Sigmoid colon (tissue), 7 donors: ENCODE measurements around the gene OAS2. TPM values are rescaled to one million over a fixed set of nuclear protein-coding genes. Genes with fewer than 3 reads are reported as not detected.

ENCODE experiments used
- DNase-seq: peaks from one replicate; pipeline ENCODE4 v3.0.0-alpha.2; 2019
- H3K27ac ChIP-seq, 4 donors: fragments of 200-600 bp; sonication (generic); one replicate each; pipeline ENCODE4 v1.5.1; 2016 to 2019; ENCODE audit warnings: mild to moderate bottlenecking in 1 of 4
- H3K27me3 ChIP-seq, 3 donors: fragments of 200-600 bp; sonication (generic); one replicate each; pipeline ENCODE4 v1.5.1; 2019; ENCODE audit warnings: mild to moderate bottlenecking in 1 of 3
- H3K36me3 ChIP-seq, 4 donors: fragments of 200-600 bp; sonication (generic); one replicate each; pipeline ENCODE4 v1.5.1; 2016 to 2019
- H3K4me1 ChIP-seq, 4 donors: fragments of 200-600 bp; sonication (generic); one replicate each; pipeline ENCODE4 v1.5.1; 2017 to 2019
- H3K4me3 ChIP-seq, 4 donors: fragments of 200-600 bp; sonication (generic); one replicate each; pipeline ENCODE4 v1.5.1; 2017 to 2019; ENCODE audit warnings: mild to moderate bottlenecking in 2 of 4, moderate library complexity in 1 of 4
- H3K9me3 ChIP-seq, 4 donors: fragments of 200-600 bp in 3 of 4; sonication (generic) in 3 of 4; one replicate each; pipeline versions ENCODE4 v1.5.1 to v1.6.1; 2013 to 2019
- EP300 ChIP-seq, 4 donors: sonication (generic); formaldehyde crosslinking; IDR thresholded peaks; one replicate each; pipeline ENCODE4 v1.6.1; 2017; ENCODE audit warnings: antibody characterized with exemption in 4 of 4
- POLR2A ChIP-seq, 2 donors: fragments of 450-650 bp; IDR thresholded peaks; one replicate each; pipeline ENCODE4 v1.6.1; 2016; ENCODE audit warnings: antibody characterized with exemption in 2 of 2, mild to moderate bottlenecking in 2 of 2, moderate library complexity in 2 of 2
- POLR2AphosphoS5 ChIP-seq, 4 donors: sonication (generic); formaldehyde crosslinking; IDR thresholded peaks; one replicate each; pipeline ENCODE4 v1.6.1; 2017; ENCODE audit warnings: antibody characterized with exemption in 4 of 4
- WGBS, 2 donors: extraction: QIAGEN DNeasy Blood & Tissue Kit; methylation state at CpG; one replicate each; pipeline ENCODE4 v1.1.7; 2013; 5-methylcytosine and 5-hydroxymethylcytosine counted together
- intact Hi-C: fragments of 100-400 bp; cut with DNase I; formaldehyde crosslinking; loops from one replicate; pipeline ENCODE4 v1.15.1; 2023
- polyA plus RNA-seq, 3 donors: library from polyadenylated mRNA; stranded (reverse); fragments of 200-250 nt; gene quantifications; one replicate each; pipeline ENCODE4 v1.2.3, GENCODE V29; 2013
- total RNA-seq, 4 donors: library from RNA; depleted of rRNA; stranded (reverse); fragments of >200 nt; gene quantifications; one replicate each; pipeline ENCODE4 v1.1.0, GENCODE V29; 2016
- TF ChIP-seq, protein P1 (sequence below), 4 experiments: fragments of 450-650 bp in 3 of 4; fragments of 200-600 bp in 1 of 4; IDR thresholded peaks; one replicate each; pipeline ENCODE4 v1.5.1; 2016 to 2019; ENCODE audit warnings: antibody characterized with exemption in 4 of 4, mild to moderate bottlenecking in 3 of 4, moderate library complexity in 2 of 4
- donor health status: healthy with polysubstance abuse.
- donor health status: Bipolar disorder and iron deficiency.
- donor health status: healthy.

OAS2 gene
- total and polyA plus RNA-seq, 7 donors, result 2.0 to 28.8 (median 3.9) TPM

DNA sequence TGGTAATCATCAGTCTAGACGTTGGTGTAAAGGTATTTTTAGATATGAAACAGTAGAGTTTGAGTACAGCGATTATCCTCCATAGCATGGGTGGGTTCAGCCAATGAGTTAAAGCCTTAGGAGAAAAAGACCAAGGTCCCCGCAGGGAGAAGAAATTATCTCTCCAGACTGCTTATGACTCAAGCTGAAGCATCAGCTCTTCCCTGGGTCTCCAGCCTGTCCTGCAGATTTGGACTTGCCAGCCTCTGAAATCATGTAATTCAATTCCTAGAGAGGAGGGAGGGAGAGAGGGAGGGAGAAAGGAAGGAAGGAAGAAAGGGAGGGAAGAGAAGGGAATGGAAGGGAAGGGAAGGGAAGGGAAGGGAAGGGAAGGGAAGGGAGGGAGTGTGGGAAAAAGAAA lies 66.2 kb downstream of the OAS2 start:
- Histone ChIP-seq H3K27ac (no peak overlapping the region), H3K36me3 (no peaks in the 10 kb centered on the region), H3K4me1 (no peaks in the 10 kb centered on the region), H3K9me3 (no peaks in the 10 kb centered on the region), H3K27me3 (peaks cover 0 to 27% (median 0%) of the 10 kb centered on the region in 3 donors), H3K4me3 (no peak overlapping the region)
- TF ChIP-seq, protein P1, sequence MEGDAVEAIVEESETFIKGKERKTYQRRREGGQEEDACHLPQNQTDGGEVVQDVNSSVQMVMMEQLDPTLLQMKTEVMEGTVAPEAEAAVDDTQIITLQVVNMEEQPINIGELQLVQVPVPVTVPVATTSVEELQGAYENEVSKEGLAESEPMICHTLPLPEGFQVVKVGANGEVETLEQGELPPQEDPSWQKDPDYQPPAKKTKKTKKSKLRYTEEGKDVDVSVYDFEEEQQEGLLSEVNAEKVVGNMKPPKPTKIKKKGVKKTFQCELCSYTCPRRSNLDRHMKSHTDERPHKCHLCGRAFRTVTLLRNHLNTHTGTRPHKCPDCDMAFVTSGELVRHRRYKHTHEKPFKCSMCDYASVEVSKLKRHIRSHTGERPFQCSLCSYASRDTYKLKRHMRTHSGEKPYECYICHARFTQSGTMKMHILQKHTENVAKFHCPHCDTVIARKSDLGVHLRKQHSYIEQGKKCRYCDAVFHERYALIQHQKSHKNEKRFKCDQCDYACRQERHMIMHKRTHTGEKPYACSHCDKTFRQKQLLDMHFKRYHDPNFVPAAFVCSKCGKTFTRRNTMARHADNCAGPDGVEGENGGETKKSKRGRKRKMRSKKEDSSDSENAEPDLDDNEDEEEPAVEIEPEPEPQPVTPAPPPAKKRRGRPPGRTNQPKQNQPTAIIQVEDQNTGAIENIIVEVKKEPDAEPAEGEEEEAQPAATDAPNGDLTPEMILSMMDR (IDR thresholded peaks at IDR 0.05), result no peak
- TF ChIP-seq POLR2A (IDR thresholded peaks at IDR 0.05), result no peak
- TF ChIP-seq POLR2AphosphoS5 (IDR thresholded peaks at IDR 0.05), result no peak
- TF ChIP-seq EP300 (IDR thresholded peaks at IDR 0.05), result no peak
- intact Hi-C loops, result no loop called here
- 74 to 77% methylated on average over 3 of the region's 3 CpGs for WGBS, 2 donors
- DNase-seq, result no peak

DNA sequence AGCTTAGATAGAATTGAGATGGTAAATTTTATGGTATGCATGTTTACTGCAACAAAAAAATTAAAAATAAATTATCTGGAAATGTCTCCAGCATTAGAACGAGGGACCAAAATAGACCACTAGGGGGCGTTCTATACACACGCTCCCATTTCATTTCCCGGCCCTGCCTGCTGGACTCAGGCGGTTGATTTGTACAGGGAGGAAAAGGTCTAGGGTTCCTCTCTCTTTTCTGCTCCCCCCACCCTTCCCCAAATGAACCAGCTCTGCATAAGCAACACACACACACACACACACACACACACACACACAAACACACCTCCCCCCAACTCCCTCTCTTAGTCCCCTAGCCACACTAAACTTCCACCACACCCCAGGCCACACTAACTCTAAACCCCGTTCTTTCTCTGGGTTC lies 70.4 kb downstream of the OAS2 start:
- Histone ChIP-seq H3K9me3 (no peaks in the 10 kb centered on the region), H3K36me3 (no peaks in the 10 kb centered on the region), H3K4me3 (no peak overlapping the region), H3K27me3 (peaks cover 0 to 39% (median 0%) of the 10 kb centered on the region in 3 donors), H3K4me1 (no peaks in the 10 kb centered on the region), H3K27ac (no peak overlapping the region)
- TF ChIP-seq POLR2A (IDR thresholded peaks at IDR 0.05), result no peak
- TF ChIP-seq, protein P1 (IDR thresholded peaks at IDR 0.05), result peak; percentile 48 to 79 (median 62)
- intact Hi-C loops, result loop anchor here (2.0 to 5.0 kb wide), 2 partner anchors 109 to 126 kb away; no protein-coding TSS in a partner anchor
- DNase-seq, result no peak
- 8 to 11% methylated on average over 6 of the region's 6 CpGs for WGBS, 2 donors

DNA sequence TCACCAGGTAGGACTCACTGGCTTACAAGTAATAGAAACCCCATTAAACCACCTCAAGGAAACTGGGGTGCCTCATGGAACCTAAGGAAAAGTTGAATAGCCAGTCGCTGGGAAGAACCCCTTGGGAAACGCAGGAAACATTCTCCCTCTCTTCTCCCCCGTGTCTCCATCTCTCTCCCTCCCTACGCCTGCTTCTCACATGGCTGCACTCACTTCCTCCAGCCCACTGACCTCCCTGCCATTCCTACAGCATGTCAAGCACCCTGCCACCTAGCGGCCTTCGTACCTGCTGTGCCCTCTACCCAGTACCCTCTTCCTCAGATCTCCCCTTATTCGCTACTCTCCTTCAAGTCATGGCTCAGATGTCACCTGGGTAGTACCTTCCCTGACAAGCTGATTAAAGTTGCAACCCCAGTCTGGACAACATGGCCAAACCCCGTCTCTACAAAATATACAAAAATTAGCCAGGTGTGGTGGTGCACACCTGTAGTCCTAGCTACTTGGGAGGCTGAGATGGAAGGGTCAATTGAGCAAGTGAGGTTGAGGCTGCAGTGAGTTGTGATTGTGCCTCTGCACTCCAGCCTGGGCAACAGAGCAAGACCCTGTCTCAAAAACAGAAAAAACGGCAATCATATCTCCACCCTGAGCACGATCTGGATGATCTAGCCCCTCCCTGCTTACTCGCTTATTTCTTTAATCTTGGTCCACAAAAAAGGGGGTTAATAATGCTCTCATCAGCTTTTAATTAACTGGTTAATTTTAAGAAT lies 71.8 kb downstream of the OAS2 start:
- 48 to 55% methylated on average over 11 of the region's 11 CpGs for WGBS, 2 donors
- DNase-seq, result no peak
- intact Hi-C loops, result loop anchor here (2.0 to 5.0 kb wide), 2 partner anchors 107 to 125 kb away; no protein-coding TSS in a partner anchor
- Histone ChIP-seq H3K9me3 (no peaks in the 10 kb centered on the region), H3K36me3 (no peaks in the 10 kb centered on the region), H3K27me3 (peaks cover 0 to 41% (median 0%) of the 10 kb centered on the region in 3 donors), H3K4me1 (no peaks in the 10 kb centered on the region), H3K27ac (no peak overlapping the region), H3K4me3 (no peak overlapping the region)
- TF ChIP-seq POLR2A (IDR thresholded peaks at IDR 0.05) (no peak), POLR2AphosphoS5 (IDR thresholded peaks at IDR 0.05) (no peak), EP300 (IDR thresholded peaks at IDR 0.05) (no peak)
- TF ChIP-seq, protein P1 (IDR thresholded peaks at IDR 0.05), result no peak

DNA sequence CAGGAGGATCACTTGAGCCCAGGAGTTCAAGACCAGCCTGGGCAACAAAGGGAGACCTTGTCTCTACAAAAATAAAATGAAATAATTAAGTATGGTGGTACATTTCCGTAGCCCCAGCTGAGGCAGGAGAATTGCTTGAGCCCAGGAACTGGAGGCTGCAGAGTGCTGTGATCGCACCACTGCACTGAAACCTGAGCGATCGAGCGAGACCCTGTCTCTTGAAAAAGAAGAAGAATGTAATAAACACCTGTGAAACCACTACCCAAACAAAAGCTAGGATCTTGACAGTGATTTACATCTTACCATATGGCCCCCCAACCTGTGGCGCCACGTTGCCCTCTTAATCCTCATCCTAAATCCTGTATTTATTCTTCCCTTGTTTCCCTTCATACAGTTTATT lies 72.5 kb downstream of the OAS2 start:
- H3K4me3 ChIP-seq, result no peak overlapping the region
- intact Hi-C loops, result no loop called here

More for the DNA sequence above, 72.5 kb downstream of the OAS2 start:
- TF ChIP-seq POLR2A (IDR thresholded peaks at IDR 0.05), result no peak
- no peak for TF ChIP-seq POLR2AphosphoS5 (IDR thresholded peaks at IDR 0.05)
- TF ChIP-seq EP300 (IDR thresholded peaks at IDR 0.05), result no peak
- TF ChIP-seq, protein P1 (IDR thresholded peaks at IDR 0.05), result no peak
- no peaks in the 10 kb centered on the region for H3K9me3 ChIP-seq
- peaks cover 0 to 47% (median 6%) of the 10 kb centered on the region in 3 donors for H3K27me3 ChIP-seq
- H3K4me1 ChIP-seq, result no peaks in the 10 kb centered on the region
- H3K27ac ChIP-seq, result no peak overlapping the region
- 66 to 80% methylated on average over 7 of the region's 7 CpGs for WGBS, 2 donors
- no peak for DNase-seq
- no peaks in the 10 kb centered on the region for H3K36me3 ChIP-seq
